Mucosa of stomach (tissue), 1 donor: Measurements from ENCODE around the gene IGFALS.

Experiments used
- H3K27me3 ChIP-seq: one replicate; pipeline ENCODE4 v1.7.0; 2013; ENCODE audit warnings: mild to moderate bottlenecking, low read length; ENCODE audit not compliant: control insufficient read depth, insufficient read depth
- H3K36me3 ChIP-seq: one replicate; pipeline ENCODE4 v1.7.0; 2013; ENCODE audit warnings: low read length; ENCODE audit not compliant: control insufficient read depth, insufficient read depth
- H3K4me1 ChIP-seq: one replicate; pipeline ENCODE4 v1.7.0; 2013; ENCODE audit warnings: mild to moderate bottlenecking, low read length; ENCODE audit not compliant: control insufficient read depth, insufficient read depth
- H3K4me3 ChIP-seq: one replicate; pipeline ENCODE4 v1.7.0; 2013; ENCODE audit warnings: low read length
- H3K9ac ChIP-seq: one replicate; pipeline ENCODE4 v1.7.0; 2013; ENCODE audit warnings: mild to moderate bottlenecking, low read length, moderate library complexity
- H3K9me3 ChIP-seq: one replicate; pipeline ENCODE4 v1.7.0; 2013; ENCODE audit warnings: mild to moderate bottlenecking, low read length, moderate library complexity; ENCODE audit not compliant: control insufficient read depth
- donor health status: Pancreatic carcinoma.

Gene IGFALS

GRCh38 chr16:1784977-1785845 lies 8.3 kb downstream of the IGFALS start:
- Histone ChIP-seq H3K4me3 (no peak overlapping the region), H3K27me3 (no peaks in the 10 kb centered on the region), H3K36me3 (no peaks in the 10 kb centered on the region), H3K4me1 (peaks cover 9% of the 10 kb centered on the region), H3K9ac (no peak overlapping the region), H3K9me3 (no peaks in the 10 kb centered on the region)

GRCh38 chr16:1782408-1783264 lies 10.9 kb downstream of the IGFALS start, which contains the start of the genes NUBP2 and SPSB3:
NUBP2 (plus strand) TSS chr16:1782960; CDS start chr16:1783021, 61 bp downstream.
SPSB3 (minus strand) TSS chr16:1782571; CDS start chr16:1781483, 1,088 bp downstream.
- H3K36me3 ChIP-seq, result no peaks in the 10 kb centered on the region
- H3K27me3 ChIP-seq, result no peaks in the 10 kb centered on the region
- H3K9ac ChIP-seq, result peak within 1 kb of the TSS; percentile 73
- H3K4me1 ChIP-seq, result peaks cover 9% of the 10 kb centered on the region
- H3K9me3 ChIP-seq, result no peaks in the 10 kb centered on the region
- H3K4me3 ChIP-seq, result peak within 1 kb of the TSS; percentile 51

GRCh38 chr16:1781758-1782407 lies 11.6 kb downstream of the IGFALS start:
- Histone ChIP-seq H3K4me1 (peaks cover 9% of the 10 kb centered on the region), H3K4me3 (peak overlapping the region; percentile 41), H3K9me3 (no peaks in the 10 kb centered on the region), H3K36me3 (no peaks in the 10 kb centered on the region), H3K9ac (peak overlapping the region; percentile 62), H3K27me3 (no peaks in the 10 kb centered on the region)

DNA sequence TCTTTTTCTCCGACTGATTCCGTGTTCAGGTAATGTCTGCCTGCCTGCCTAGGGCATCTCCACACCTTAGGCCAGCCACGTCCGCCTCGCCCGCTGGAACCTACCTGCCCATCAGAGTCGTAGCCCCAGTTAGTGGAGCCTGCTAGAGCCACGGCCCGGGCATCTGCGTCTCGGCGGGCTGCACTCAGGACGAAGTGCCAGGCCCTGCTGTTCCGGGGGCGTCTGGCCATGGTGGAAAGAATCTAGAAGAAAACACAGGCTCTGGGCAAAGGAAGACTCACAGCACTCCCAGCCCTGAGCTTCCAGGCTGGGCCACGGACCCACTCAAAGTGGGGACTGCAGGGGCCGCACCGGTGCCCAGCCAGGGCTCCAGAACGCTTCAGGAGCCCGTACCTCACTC lies 12.3 kb downstream of the IGFALS start:
- Histone ChIP-seq H3K9ac (peak overlapping the region; percentile 62), H3K4me1 (peaks cover 9% of the 10 kb centered on the region)

DNA sequence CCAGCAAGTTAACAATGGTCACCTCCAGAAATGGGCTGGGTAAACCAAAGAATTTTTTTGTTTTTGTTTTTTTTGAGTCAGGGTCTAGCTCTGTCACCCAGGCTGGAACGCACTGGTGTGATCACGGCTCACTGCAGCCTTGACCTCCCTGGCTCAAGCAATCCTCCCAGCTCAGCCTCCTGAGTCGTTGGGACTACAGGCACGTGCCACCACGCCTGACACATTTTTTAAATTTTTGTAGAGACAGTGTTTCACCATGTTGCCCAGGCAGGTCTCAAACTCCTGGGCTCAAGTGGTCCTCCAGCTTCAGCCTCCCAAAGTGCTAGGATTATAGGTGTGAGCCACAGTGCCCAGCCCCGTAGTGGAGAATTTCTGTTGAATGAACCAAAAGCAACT lies 12.8 kb downstream of the IGFALS start:
- no peak overlapping the region for H3K9ac ChIP-seq
- no peaks in the 10 kb centered on the region for H3K36me3 ChIP-seq
- H3K27me3 ChIP-seq, result no peaks in the 10 kb centered on the region

More for the DNA sequence above, 12.3 kb downstream of the IGFALS start:
- no peaks in the 10 kb centered on the region for H3K27me3 ChIP-seq
- H3K36me3 ChIP-seq, result no peaks in the 10 kb centered on the region
- H3K9me3 ChIP-seq, result no peaks in the 10 kb centered on the region
- H3K4me3 ChIP-seq, result peak overlapping the region; percentile 41

GRCh38 chr16:1779741-1780676 lies 13.5 kb downstream of the IGFALS start:
- H3K4me1 ChIP-seq, result peaks cover 9% of the 10 kb centered on the region
- H3K27me3 ChIP-seq, result no peaks in the 10 kb centered on the region
- H3K9ac ChIP-seq, result no peak overlapping the region
- no peaks in the 10 kb centered on the region for H3K9me3 ChIP-seq
- H3K36me3 ChIP-seq, result no peaks in the 10 kb centered on the region
- no peak overlapping the region for H3K4me3 ChIP-seq

More for the DNA sequence above, 12.8 kb downstream of the IGFALS start:
- no peak overlapping the region for H3K4me3 ChIP-seq
- H3K9me3 ChIP-seq, result no peaks in the 10 kb centered on the region
- peaks cover 9% of the 10 kb centered on the region for H3K4me1 ChIP-seq

GRCh38 chr16:1779234-1779701 lies 14.2 kb downstream of the IGFALS start:
- peaks cover 14% of the 10 kb centered on the region for H3K4me1 ChIP-seq
- no peaks in the 10 kb centered on the region for H3K36me3 ChIP-seq
- no peaks in the 10 kb centered on the region for H3K27me3 ChIP-seq
- no peak overlapping the region for H3K9ac ChIP-seq
- H3K4me3 ChIP-seq, result no peak overlapping the region
- H3K9me3 ChIP-seq, result no peaks in the 10 kb centered on the region

GRCh38 chr16:1778200-1779179 lies 15.0 kb downstream of the IGFALS start:
- Histone ChIP-seq H3K9ac (no peak overlapping the region), H3K27me3 (no peaks in the 10 kb centered on the region), H3K36me3 (no peaks in the 10 kb centered on the region), H3K4me1 (peaks cover 20% of the 10 kb centered on the region), H3K4me3 (no peak overlapping the region), H3K9me3 (no peaks in the 10 kb centered on the region)

DNA sequence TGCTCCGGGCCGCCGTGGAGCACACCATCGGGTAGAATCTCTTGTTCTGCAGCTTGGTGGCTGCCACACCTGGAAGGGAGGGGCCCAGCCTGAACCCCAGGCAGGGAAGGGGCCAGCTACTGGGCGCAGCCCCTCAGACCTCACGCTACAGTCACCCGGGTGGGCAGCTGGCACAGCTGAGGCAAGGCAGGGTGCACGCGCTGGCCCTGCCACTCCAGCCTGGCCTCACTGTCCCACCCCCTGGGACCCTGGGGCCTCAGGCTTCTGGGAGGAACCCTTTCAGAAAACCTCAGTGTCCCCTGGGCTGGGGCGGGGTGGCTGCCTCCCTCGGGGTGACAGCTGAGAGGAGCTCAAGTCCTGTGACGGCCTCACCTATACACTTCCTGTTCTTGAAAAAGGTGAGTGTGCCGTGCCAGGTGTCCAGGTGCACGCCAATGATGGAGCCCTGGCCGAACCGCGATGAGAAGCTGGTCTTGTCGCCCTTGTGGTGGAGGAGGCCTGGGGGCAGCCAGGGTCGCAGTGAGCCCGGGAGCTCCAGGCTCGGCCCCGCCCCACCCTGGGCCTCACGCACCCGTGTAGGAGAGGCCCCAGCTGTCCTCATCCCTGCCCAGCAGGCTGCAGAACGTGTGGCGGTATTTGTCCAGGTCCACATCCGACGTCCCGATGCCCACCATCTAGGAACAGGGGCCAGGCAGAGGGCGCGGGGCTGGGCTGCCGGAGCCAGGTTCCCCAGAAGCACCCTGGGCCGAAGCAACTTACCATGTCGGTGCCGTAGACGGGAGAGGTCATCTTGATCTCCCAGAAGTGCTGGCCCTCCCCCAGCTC lies 15.9 kb downstream of the IGFALS start:
- Histone ChIP-seq H3K9me3 (no peaks in the 10 kb centered on the region), H3K36me3 (no peaks in the 10 kb centered on the region), H3K4me3 (no peak overlapping the region), H3K9ac (no peak overlapping the region), H3K4me1 (peaks cover 20% of the 10 kb centered on the region), H3K27me3 (no peaks in the 10 kb centered on the region)
